Parathyroid adenoma (tissue), 2 donors: ENCODE measurements around the gene NOX5.
A peak's percentile ranks its signal among the peaks of the same experiment; 100 is the strongest.
"Not testable (repeated sequence)": the region's sequence is repeated elsewhere in the genome, so short reads cannot be mapped to it uniquely, and the experiment has no call there.

Experiments
- H2AFZ ChIP-seq: fragments of 300-600 bp; sonication (generic); one replicate; pipeline ENCODE4 v1.7.0; 2017; ENCODE audit warnings: antibody characterized with exemption, mild to moderate bottlenecking
- H3K27ac ChIP-seq: fragments of 300-600 bp; sonication (generic); one replicate; pipeline ENCODE4 v1.7.0; 2017
- H3K27me3 ChIP-seq: fragments of 300-600 bp; sonication (generic); one replicate; pipeline ENCODE4 v1.7.0; 2017; ENCODE audit warnings: low read length; ENCODE audit not compliant: control insufficient read depth, insufficient read depth
- H3K36me3 ChIP-seq: fragments of 300-600 bp; sonication (generic); one replicate; pipeline ENCODE4 v1.7.0; 2017; ENCODE audit warnings: low read length; ENCODE audit not compliant: control insufficient read depth, insufficient read depth
- H3K4me1 ChIP-seq: fragments of 300-600 bp; sonication (generic); one replicate; pipeline ENCODE4 v1.7.0; 2017; ENCODE audit warnings: control low read depth
- H3K4me2 ChIP-seq: fragments of 300-600 bp; sonication (generic); one replicate; pipeline ENCODE4 v1.7.0; 2017; ENCODE audit warnings: low read length
- H3K4me3 ChIP-seq: fragments of 300-600 bp; sonication (generic); one replicate; pipeline ENCODE4 v1.7.0; 2017; ENCODE audit warnings: low read depth, low read length
- H3K79me2 ChIP-seq: fragments of 300-600 bp; sonication (generic); one replicate; pipeline ENCODE4 v1.7.0; 2017; ENCODE audit warnings: control low read depth
- H3K9ac ChIP-seq: fragments of 300-600 bp; sonication (generic); one replicate; pipeline ENCODE4 v1.7.0; 2017; ENCODE audit warnings: mild to moderate bottlenecking
- H3K9me3 ChIP-seq: fragments of 300-600 bp; sonication (generic); one replicate; pipeline ENCODE4 v1.7.0; 2017; ENCODE audit warnings: low read length; ENCODE audit not compliant: control insufficient read depth
- TF ChIP-seq, protein P1 (sequence below): fragments of 300-600 bp; sonication (generic); IDR thresholded peaks from one replicate; pipeline ENCODE4 v1.7.0; 2017; ENCODE audit warnings: antibody characterized with exemption, mild to moderate bottlenecking
- donor health status: primary hyperparathyroidism.

Gene NOX5

GRCh38 chr15:69068157-69068556 lies 53.7 kb downstream of the NOX5 start:
- Histone ChIP-seq H3K27me3 (no peaks in the 10 kb centered on the region), H3K4me3 (no peak overlapping the region), H3K79me2 (no peaks in the 10 kb centered on the region), H3K4me2 (no peak overlapping the region), H3K36me3 (no peaks in the 10 kb centered on the region), H3K9ac (no peak overlapping the region), H3K4me1 (peaks cover 5% of the 10 kb centered on the region), H3K9me3 (no peaks in the 10 kb centered on the region), H2AFZ (no peak overlapping the region), H3K27ac (no peak overlapping the region)
- TF ChIP-seq, protein P1, sequence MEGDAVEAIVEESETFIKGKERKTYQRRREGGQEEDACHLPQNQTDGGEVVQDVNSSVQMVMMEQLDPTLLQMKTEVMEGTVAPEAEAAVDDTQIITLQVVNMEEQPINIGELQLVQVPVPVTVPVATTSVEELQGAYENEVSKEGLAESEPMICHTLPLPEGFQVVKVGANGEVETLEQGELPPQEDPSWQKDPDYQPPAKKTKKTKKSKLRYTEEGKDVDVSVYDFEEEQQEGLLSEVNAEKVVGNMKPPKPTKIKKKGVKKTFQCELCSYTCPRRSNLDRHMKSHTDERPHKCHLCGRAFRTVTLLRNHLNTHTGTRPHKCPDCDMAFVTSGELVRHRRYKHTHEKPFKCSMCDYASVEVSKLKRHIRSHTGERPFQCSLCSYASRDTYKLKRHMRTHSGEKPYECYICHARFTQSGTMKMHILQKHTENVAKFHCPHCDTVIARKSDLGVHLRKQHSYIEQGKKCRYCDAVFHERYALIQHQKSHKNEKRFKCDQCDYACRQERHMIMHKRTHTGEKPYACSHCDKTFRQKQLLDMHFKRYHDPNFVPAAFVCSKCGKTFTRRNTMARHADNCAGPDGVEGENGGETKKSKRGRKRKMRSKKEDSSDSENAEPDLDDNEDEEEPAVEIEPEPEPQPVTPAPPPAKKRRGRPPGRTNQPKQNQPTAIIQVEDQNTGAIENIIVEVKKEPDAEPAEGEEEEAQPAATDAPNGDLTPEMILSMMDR, result no peak

DNA sequence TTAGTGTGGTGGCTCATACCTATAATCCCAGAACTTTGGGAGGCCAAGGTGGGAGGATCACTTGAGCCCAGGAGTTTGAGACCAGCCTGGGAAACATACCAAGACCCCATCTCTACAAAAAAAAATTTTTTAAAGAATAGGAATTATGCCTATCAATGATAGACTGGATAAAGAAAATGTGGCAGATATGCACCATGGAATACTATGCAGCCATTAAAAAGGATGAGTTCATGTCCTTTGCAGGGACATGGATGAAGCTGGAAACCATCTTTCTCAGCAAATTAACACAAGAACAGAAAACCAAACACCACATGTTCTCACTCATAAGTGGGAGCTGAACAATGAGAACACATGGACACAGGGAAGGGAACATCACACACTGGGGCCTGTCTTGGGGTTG lies 54.8 kb downstream of the NOX5 start:
- not testable (repeated sequence) for H2AFZ ChIP-seq, H3K36me3 ChIP-seq, H3K4me1 ChIP-seq, H3K9ac ChIP-seq, H3K4me3 ChIP-seq, H3K9me3 ChIP-seq, H3K4me2 ChIP-seq, H3K79me2 ChIP-seq, H3K27ac ChIP-seq, H3K27me3 ChIP-seq

DNA sequence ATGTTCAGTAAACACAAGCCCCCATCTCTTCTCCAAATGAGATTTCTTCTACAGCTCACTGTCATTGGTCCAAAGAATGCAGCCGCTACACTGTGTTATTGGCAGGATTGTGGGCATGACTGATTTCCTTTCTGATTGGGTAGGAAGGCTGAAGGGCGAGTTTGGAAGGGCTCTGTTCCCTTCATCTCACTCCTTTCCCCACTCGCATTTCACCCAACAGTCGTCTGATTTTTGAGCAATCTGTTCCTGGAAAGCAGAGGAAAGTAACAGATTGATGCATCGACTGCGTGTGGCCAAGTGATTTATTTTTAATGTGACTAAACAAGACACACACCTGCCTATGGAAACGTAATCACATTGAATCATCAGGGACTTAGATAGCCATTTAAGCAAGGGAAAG lies 55.5 kb downstream of the NOX5 start:
- Histone ChIP-seq H3K4me3 (no peak overlapping the region), H3K9ac (no peak overlapping the region), H3K4me2 (no peak overlapping the region), H3K9me3 (no peaks in the 10 kb centered on the region), H3K27me3 (no peaks in the 10 kb centered on the region), H3K79me2 (no peaks in the 10 kb centered on the region), H2AFZ (no peak overlapping the region), H3K27ac (no peak overlapping the region), H3K4me1 (peaks cover 5% of the 10 kb centered on the region), H3K36me3 (no peaks in the 10 kb centered on the region)
- TF ChIP-seq, protein P1, result no peak

GRCh38 chr15:69070396-69070795 lies 55.9 kb downstream of the NOX5 start:
- no peak overlapping the region for H3K9ac ChIP-seq
- no peaks in the 10 kb centered on the region for H3K27me3 ChIP-seq
- no peak overlapping the region for H3K27ac ChIP-seq
- peaks cover 9% of the 10 kb centered on the region for H3K4me1 ChIP-seq
- no peak overlapping the region for H3K4me2 ChIP-seq
- TF ChIP-seq, protein P1, result no peak
- H3K9me3 ChIP-seq, result no peaks in the 10 kb centered on the region
- H3K36me3 ChIP-seq, result no peaks in the 10 kb centered on the region
- H2AFZ ChIP-seq, result no peak overlapping the region
- no peaks in the 10 kb centered on the region for H3K79me2 ChIP-seq
- H3K4me3 ChIP-seq, result no peak overlapping the region

DNA sequence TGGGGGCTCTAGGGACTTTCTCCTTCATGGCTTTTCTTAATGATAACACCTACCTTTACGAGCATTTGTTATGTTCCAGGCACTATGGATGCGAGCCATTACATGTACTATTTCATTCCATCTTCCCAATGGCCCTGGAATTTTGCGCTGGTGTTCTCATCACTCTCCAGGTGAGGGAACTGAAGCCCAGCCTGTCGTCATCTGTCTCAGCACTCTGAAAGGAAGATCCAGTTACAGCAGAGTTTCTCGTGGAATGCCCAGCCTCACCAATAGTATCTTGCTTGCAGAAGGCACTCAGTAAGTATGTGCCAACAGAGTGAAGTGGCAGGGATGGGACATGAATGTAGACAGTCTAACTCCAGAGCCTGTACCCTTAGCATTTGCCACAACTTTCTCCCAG lies 56.8 kb downstream of the NOX5 start:
- H3K9me3 ChIP-seq, result no peaks in the 10 kb centered on the region
- peaks cover 13% of the 10 kb centered on the region for H3K4me1 ChIP-seq
- TF ChIP-seq, protein P1, result peak; percentile 29
- H3K79me2 ChIP-seq, result no peaks in the 10 kb centered on the region
- H3K27ac ChIP-seq, result no peak overlapping the region
- H3K9ac ChIP-seq, result no peak overlapping the region
- no peaks in the 10 kb centered on the region for H3K27me3 ChIP-seq
- H3K4me2 ChIP-seq, result no peak overlapping the region
- no peak overlapping the region for H2AFZ ChIP-seq
- no peaks in the 10 kb centered on the region for H3K36me3 ChIP-seq
- H3K4me3 ChIP-seq, result no peak overlapping the region
